H9 (cell line): Measurements from ENCODE around the gene ADGRD1. TPM values are rescaled to one million over a fixed set of nuclear protein-coding genes. Genes with fewer than 3 reads are reported as not detected.

Experiments
- DNase-seq: peaks from one replicate; pipeline ENCODE4 v3.0.0-alpha.2; 2017
- H2AFZ ChIP-seq: one replicate; pipeline ENCODE4 v1.6.1; 2013; ENCODE audit warnings: mild to moderate bottlenecking, low read length, control low read depth, moderate library complexity
- H2AK5ac ChIP-seq: 2 replicates; pipeline ENCODE4 v1.6.1; 2013; ENCODE audit warnings: low read length, control low read depth, mixed read lengths; ENCODE audit not compliant: insufficient read length
- H2BK120ac ChIP-seq: one replicate; pipeline ENCODE4 v1.6.1; 2013; ENCODE audit warnings: low read depth, mild to moderate bottlenecking, low read length, control low read depth, inconsistent platforms; ENCODE audit not compliant: poor library complexity, severe bottlenecking
- H2BK12ac ChIP-seq: 2 replicates; pipeline ENCODE4 v1.6.1; 2013; ENCODE audit warnings: low read length, control low read depth, mixed read lengths, low read depth; ENCODE audit not compliant: insufficient read length
- H2BK15ac ChIP-seq: 2 replicates; pipeline ENCODE4 v1.6.1; 2013; ENCODE audit warnings: low read depth, low read length, control low read depth
- H2BK20ac ChIP-seq: one replicate; pipeline ENCODE4 v1.6.1; 2013; ENCODE audit warnings: low read depth, mild to moderate bottlenecking, low read length, control low read depth, inconsistent platforms; ENCODE audit not compliant: poor library complexity, severe bottlenecking
- H2BK5ac ChIP-seq: 2 replicates; pipeline ENCODE4 v1.6.1; 2013; ENCODE audit warnings: low read length, control low read depth, mixed read lengths; ENCODE audit not compliant: insufficient read length
- H3K14ac ChIP-seq: 2 replicates; pipeline ENCODE4 v1.6.1; 2013; ENCODE audit warnings: low read length, control low read depth; ENCODE audit not compliant: insufficient read depth
- H3K18ac ChIP-seq: 2 replicates; pipeline ENCODE4 v1.6.1; 2013; ENCODE audit warnings: low read depth, mild to moderate bottlenecking, mixed read lengths, low read length, control low read depth; ENCODE audit not compliant: insufficient read length
- H3K23ac ChIP-seq: 2 replicates; pipeline ENCODE4 v1.6.1; 2013; ENCODE audit warnings: low read length, control low read depth, mixed read lengths, low read depth; ENCODE audit not compliant: insufficient read length
- H3K23me2 ChIP-seq: 2 replicates; pipeline ENCODE4 v1.6.1; 2013; ENCODE audit warnings: low read depth, mild to moderate bottlenecking, mixed read lengths, low read length, control low read depth; ENCODE audit not compliant: insufficient read length, poor library complexity, severe bottlenecking
- H3K27ac ChIP-seq: 2 replicates; pipeline ENCODE4 v1.5.1; 2013; ENCODE audit warnings: low read length, control low read depth, mixed read lengths, low read depth; ENCODE audit not compliant: insufficient read length
- H3K27me3 ChIP-seq: 2 replicates; pipeline ENCODE4 v1.6.1; 2013; ENCODE audit warnings: low read length, control low read depth, inconsistent platforms; ENCODE audit not compliant: insufficient read depth
- H3K4ac ChIP-seq: 2 replicates; pipeline ENCODE4 v1.6.1; 2013; ENCODE audit warnings: low read depth, mild to moderate bottlenecking, control low read depth, inconsistent platforms, low read length, moderate library complexity
- H3K4me1 ChIP-seq: 2 replicates; pipeline ENCODE4 v1.6.1; 2013; ENCODE audit warnings: low read length, control low read depth, inconsistent platforms; ENCODE audit not compliant: insufficient read depth
- H3K4me2 ChIP-seq: 2 replicates; pipeline ENCODE4 v1.6.1; 2013; ENCODE audit warnings: low read length, control low read depth, mixed read lengths; ENCODE audit not compliant: insufficient read length, insufficient read depth
- H3K56ac ChIP-seq: 2 replicates; pipeline ENCODE4 v1.6.1; 2013; ENCODE audit warnings: low read depth, mild to moderate bottlenecking, mixed read lengths, low read length, control low read depth; ENCODE audit not compliant: insufficient read length
- H3K79me1 ChIP-seq: 2 replicates; pipeline ENCODE4 v1.6.1; 2013; ENCODE audit warnings: low read depth, mild to moderate bottlenecking, moderate library complexity, low read length, control low read depth, inconsistent platforms; ENCODE audit not compliant: insufficient read depth, poor library complexity, severe bottlenecking
- H3K79me2 ChIP-seq: 2 replicates; pipeline ENCODE4 v1.6.1; 2013; ENCODE audit warnings: low read length, control low read depth, inconsistent platforms; ENCODE audit not compliant: insufficient read depth
- H3K9ac ChIP-seq: 2 replicates; pipeline ENCODE4 v1.6.1; 2013; ENCODE audit warnings: low read length, control low read depth, mixed read lengths; ENCODE audit not compliant: insufficient read length; ENCODE audit errors: extremely low read depth
- H3K9me3 ChIP-seq: one replicate; pipeline ENCODE4 v1.6.1; 2013; ENCODE audit warnings: low read depth, low read length, inconsistent platforms; ENCODE audit not compliant: control insufficient read depth
- H3T11ph ChIP-seq: one replicate; pipeline ENCODE4 v1.6.1; 2013; ENCODE audit warnings: mild to moderate bottlenecking, low read length, control low read depth, inconsistent platforms
- H4K20me1 ChIP-seq: one replicate; pipeline ENCODE4 v1.6.1; 2013; ENCODE audit not compliant: control insufficient read depth, insufficient read length, insufficient read depth
- H4K5ac ChIP-seq: 2 replicates; pipeline ENCODE4 v1.6.1; 2013; ENCODE audit warnings: low read depth, mild to moderate bottlenecking, mixed read lengths, low read length, control low read depth; ENCODE audit not compliant: insufficient read length
- H4K8ac ChIP-seq: replicated peaks from 2 replicates; pipeline ENCODE4 v1.6.1; 2013; ENCODE audit warnings: low read length, control low read depth, mixed read lengths, low read depth; ENCODE audit not compliant: insufficient read length
- H4K91ac ChIP-seq: 2 replicates; pipeline ENCODE4 v1.6.1; 2013; ENCODE audit warnings: low read depth, mild to moderate bottlenecking, moderate library complexity, mixed read lengths, low read length, control low read depth; ENCODE audit not compliant: insufficient read length
- H3K27ac Mint-ChIP-seq, 3 experiments: 2 replicates in 2 of 3; 3 replicates in 1 of 3; pipeline ENCODE4 v1.8.0; 2020 to 2021; ENCODE audit warnings: mixed read lengths in 3 of 3, mild to moderate bottlenecking in 1 of 3, moderate library complexity in 1 of 3
- H3K27me3 Mint-ChIP-seq: 2 replicates; pipeline ENCODE4 v1.8.0; 2021; ENCODE audit warnings: low read depth, mild to moderate bottlenecking, moderate library complexity, mixed read lengths
- H3K36me3 Mint-ChIP-seq, 3 experiments: 2 replicates in 2 of 3; 3 replicates in 1 of 3; pipeline ENCODE4 v1.8.0; 2020 to 2021; ENCODE audit warnings: low read depth in 3 of 3, mixed read lengths in 3 of 3; ENCODE audit not compliant: insufficient read depth in 1 of 3
- H3K4me1 Mint-ChIP-seq, 2 experiments: 2 replicates each; pipeline ENCODE4 v1.8.0; 2020; ENCODE audit warnings: mixed read lengths in 2 of 2
- H3K4me3 Mint-ChIP-seq, 2 experiments: 2 replicates in 1 of 2; 3 replicates in 1 of 2; pipeline ENCODE4 v1.8.0; 2020 to 2021; ENCODE audit warnings: mild to moderate bottlenecking in 2 of 2, mixed read lengths in 2 of 2, moderate library complexity in 1 of 2
- H3K9me3 Mint-ChIP-seq, 2 experiments: 2 replicates in 1 of 2; 3 replicates in 1 of 2; pipeline ENCODE4 v1.8.0; 2020; ENCODE audit warnings: mild to moderate bottlenecking in 2 of 2, mixed read lengths in 2 of 2, moderate library complexity in 1 of 2
- WGBS: extraction: QIAGEN DNeasy Blood & Tissue Kit; methylation state at CpG from one replicate; pipeline ENCODE4 v1.1.7; 2013; ENCODE audit warnings: missing lambda C conversion rate, low lambda C conversion rate, mixed read lengths; ENCODE audit not compliant: insufficient read length; ENCODE audit errors: extremely low coverage; 5-methylcytosine and 5-hydroxymethylcytosine counted together
- total RNA-seq: library from RNA; stranded (reverse); gene quantifications from 2 replicates; pipeline ENCODE4 v1.2.1, GENCODE V29; 2021
- TF ChIP-seq, protein P1 (sequence below): fragments of 200-600 bp; sonication (generic); conservative IDR thresholded peaks from 3 replicates; pipeline ENCODE4 v1.8.0; 2021; ENCODE audit warnings: antibody characterized with exemption, mild to moderate bottlenecking

ADGRD1 gene
- total RNA-seq, 1 experiment from 2014 or later: 0.52 TPM

DNA sequence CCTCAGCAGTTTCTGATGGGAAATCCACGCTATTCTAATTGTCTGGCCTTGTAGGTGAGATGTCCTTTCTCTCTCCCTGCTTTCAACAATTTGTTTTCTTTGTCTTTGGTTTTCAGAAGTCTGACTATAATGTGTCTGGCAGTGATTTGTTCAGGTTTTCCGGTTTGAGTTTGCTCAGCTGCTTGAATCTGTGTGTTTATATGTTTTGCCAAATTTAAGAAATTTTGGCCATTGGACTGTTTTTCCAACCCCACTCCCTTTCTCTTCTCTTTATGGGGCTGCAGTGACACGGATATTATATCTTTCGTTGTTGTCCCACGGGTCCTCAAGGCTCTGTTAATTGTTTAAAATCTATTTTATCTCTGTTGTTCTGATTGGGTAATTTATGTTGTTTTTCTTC, 105.0 kb downstream of the ADGRD1 start:
- Histone ChIP-seq H4K91ac (no peak overlapping the region), H3K9ac (no peak overlapping the region), H3K27ac (no peak overlapping the region), H3K9me3 (no peaks in the 10 kb centered on the region), H3K18ac (no peak overlapping the region), H4K20me1 (no peaks in the 10 kb centered on the region), H3K4me2 (no peak overlapping the region), H2BK5ac (no peak overlapping the region), H2BK15ac (no peak overlapping the region), H2BK12ac (no peak overlapping the region), H3K23me2 (no peaks in the 10 kb centered on the region), H2AK5ac (no peak overlapping the region), H3K79me1 (no peaks in the 10 kb centered on the region), H3K14ac (no peak overlapping the region), H3K4ac (no peak overlapping the region), H4K8ac (no peak overlapping the region), H3K23ac (no peak overlapping the region), H2BK20ac (no peak overlapping the region), H3K79me2 (no peaks in the 10 kb centered on the region), H3K4me1 (no peaks in the 10 kb centered on the region), H4K5ac (no peak overlapping the region), H2BK120ac (no peak overlapping the region), H3K56ac (no peak overlapping the region), H3K27me3 (no peaks in the 10 kb centered on the region), H2AFZ (no peak overlapping the region), H3T11ph (no peak overlapping the region)
- Mint-ChIP-seq H3K9me3 (no peaks in the 10 kb centered on the region), H3K36me3 (no peaks in the 10 kb centered on the region), H3K27me3 (peaks cover 3% of the 10 kb centered on the region), H3K4me1 (peaks cover 3% of the 10 kb centered on the region in 2 experiments), H3K4me3 (no peak overlapping the region), H3K27ac (no peak overlapping the region; a peak in 1 of 7 replicates)
- WGBS: no CpG with 5 or more reads among the region's 5 CpGs
- DNase-seq: no peak
- TF ChIP-seq, protein P1, sequence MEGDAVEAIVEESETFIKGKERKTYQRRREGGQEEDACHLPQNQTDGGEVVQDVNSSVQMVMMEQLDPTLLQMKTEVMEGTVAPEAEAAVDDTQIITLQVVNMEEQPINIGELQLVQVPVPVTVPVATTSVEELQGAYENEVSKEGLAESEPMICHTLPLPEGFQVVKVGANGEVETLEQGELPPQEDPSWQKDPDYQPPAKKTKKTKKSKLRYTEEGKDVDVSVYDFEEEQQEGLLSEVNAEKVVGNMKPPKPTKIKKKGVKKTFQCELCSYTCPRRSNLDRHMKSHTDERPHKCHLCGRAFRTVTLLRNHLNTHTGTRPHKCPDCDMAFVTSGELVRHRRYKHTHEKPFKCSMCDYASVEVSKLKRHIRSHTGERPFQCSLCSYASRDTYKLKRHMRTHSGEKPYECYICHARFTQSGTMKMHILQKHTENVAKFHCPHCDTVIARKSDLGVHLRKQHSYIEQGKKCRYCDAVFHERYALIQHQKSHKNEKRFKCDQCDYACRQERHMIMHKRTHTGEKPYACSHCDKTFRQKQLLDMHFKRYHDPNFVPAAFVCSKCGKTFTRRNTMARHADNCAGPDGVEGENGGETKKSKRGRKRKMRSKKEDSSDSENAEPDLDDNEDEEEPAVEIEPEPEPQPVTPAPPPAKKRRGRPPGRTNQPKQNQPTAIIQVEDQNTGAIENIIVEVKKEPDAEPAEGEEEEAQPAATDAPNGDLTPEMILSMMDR: no peak
